Activated CD8-positive, alpha-beta memory T cell treated with anti-CD3 and anti-CD28 coated beads, Interleukin-2, amount 10 ng/mL, durations not matched to agents 7 days and 5 days (primary cell): ENCODE results near the gene SPATS2L. TPM values are rescaled to one million over a fixed set of nuclear protein-coding genes. Genes with fewer than 3 reads are reported as not detected.

Experiments
- ATAC-seq: fragments of 150-1000 bp; cut with Tn5 transposase; one replicate; pipeline ENCODE4 v1.10.0; 2021; ENCODE audit warnings: moderate library complexity
- CTCF ChIA-PET: fragments of 350-600 bp; sonication (Branson Sonifier 250); formaldehyde crosslinking; loops from one replicate; lab custom pipeline; 2021; ENCODE audit warnings: antibody characterized with exemption; lab: Charles Lee
- DNase-seq: peaks from one replicate; pipeline ENCODE4 v3.0.0-alpha.2; 2020
- H3K27ac Mint-ChIP-seq: one replicate; pipeline ENCODE4 v1.8.0; 2021; ENCODE audit warnings: mild to moderate bottlenecking, mixed read lengths
- H3K27me3 Mint-ChIP-seq: one replicate; pipeline ENCODE4 v1.8.0; 2021; ENCODE audit warnings: mixed read lengths
- H3K36me3 Mint-ChIP-seq: one replicate; pipeline ENCODE4 v1.8.0; 2021; ENCODE audit warnings: mild to moderate bottlenecking, mixed read lengths
- H3K4me1 Mint-ChIP-seq: one replicate; pipeline ENCODE4 v1.8.0; 2021; ENCODE audit warnings: mixed read lengths
- H3K4me3 Mint-ChIP-seq: one replicate; pipeline ENCODE4 v1.8.0; 2021; ENCODE audit warnings: mild to moderate bottlenecking, moderate library complexity, mixed read lengths
- H3K9me3 Mint-ChIP-seq: one replicate; pipeline ENCODE4 v1.8.0; 2022; ENCODE audit warnings: low read depth, mixed read lengths
- total RNA-seq, 2 experiments: library from RNA; stranded (reverse); gene quantifications; one replicate each; pipeline ENCODE4 v1.2.3, GENCODE V29; 2021

Gene SPATS2L
- total RNA-seq, 2 experiments from 2014 or later: 62.9 to 89.7 TPM

GRCh38 chr2:200275295-200276013 is 31.0 kb upstream of the SPATS2L start:
- Mint-ChIP-seq H3K36me3 (no peaks in the 10 kb centered on the region), H3K9me3 (no peaks in the 10 kb centered on the region), H3K4me1 (no peaks in the 10 kb centered on the region), H3K27me3 (peaks cover 21% of the 10 kb centered on the region), H3K4me3 (no peak overlapping the region), H3K27ac (no peak overlapping the region)
- ATAC-seq (no peak), DNase-seq (no peak)
- CTCF ChIA-PET: no interaction called here

- CTCF ChIA-PET: no interaction called here
- Mint-ChIP-seq H3K27me3 (peaks cover 21% of the 10 kb centered on the region), H3K9me3 (no peaks in the 10 kb centered on the region), H3K4me3 (no peak overlapping the region), H3K36me3 (no peaks in the 10 kb centered on the region), H3K27ac (no peak overlapping the region), H3K4me1 (no peaks in the 10 kb centered on the region)
- DNase-seq (no peak), ATAC-seq (no peak)
Observed at GRCh38 chr2:200276472-200276871, 30.0 kb upstream of the SPATS2L start.

- CTCF ChIA-PET: no interaction called here
Observed at GRCh38 chr2:200278694-200279316, 27.7 kb upstream of the SPATS2L start.

DNA sequence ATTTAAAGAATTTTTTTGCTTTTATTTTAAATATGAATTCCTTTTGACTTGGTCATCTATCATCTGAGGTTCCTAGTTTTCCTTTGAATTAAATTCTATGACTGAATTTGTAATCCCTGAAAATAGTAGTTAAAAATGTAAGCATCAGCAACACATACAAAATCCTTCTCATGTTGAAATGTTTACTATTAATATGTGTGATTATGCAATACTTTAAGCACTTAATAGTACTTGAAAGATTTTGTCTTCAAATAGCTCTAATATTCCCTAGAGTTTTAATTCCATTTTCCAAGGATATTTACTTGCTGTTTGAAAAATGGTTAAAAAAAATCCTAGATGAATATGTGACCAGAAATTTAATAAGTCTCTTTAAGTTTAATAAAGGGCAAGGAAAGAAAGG is 26.6 kb upstream of the SPATS2L start:
- DNase-seq (no peak), ATAC-seq (no peak)

More at GRCh38 chr2:200278694-200279316, 27.7 kb upstream of the SPATS2L start:
- Mint-ChIP-seq H3K27me3 (peaks cover 31% of the 10 kb centered on the region), H3K4me3 (no peak overlapping the region), H3K9me3 (no peaks in the 10 kb centered on the region), H3K27ac (no peak overlapping the region), H3K4me1 (no peaks in the 10 kb centered on the region), H3K36me3 (no peaks in the 10 kb centered on the region)
- ATAC-seq (no peak), DNase-seq (no peak)

DNA sequence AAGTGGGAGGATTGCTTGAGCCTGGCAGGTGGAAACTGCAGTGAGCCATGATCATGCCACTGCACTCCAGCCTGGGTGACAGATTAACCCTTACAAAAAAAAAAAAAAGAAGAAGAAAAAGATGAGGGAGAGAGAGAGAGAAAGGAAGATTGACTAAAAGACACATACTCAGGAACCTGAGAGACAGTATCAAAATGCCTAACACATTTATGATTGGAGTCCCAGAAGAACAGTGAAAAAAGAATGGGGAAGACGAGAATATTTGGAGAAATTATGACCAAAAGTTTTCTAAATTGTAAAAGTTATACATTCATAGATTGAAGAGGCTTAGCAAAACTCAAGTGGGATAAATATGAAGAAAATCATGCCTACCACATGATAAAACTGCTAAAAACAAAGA is 19.9 kb upstream of the SPATS2L start:
- H3K4me3 Mint-ChIP-seq: no peak overlapping the region
- no peaks in the 10 kb centered on the region for H3K9me3 Mint-ChIP-seq
- ATAC-seq (no peak), DNase-seq (no peak)
- peaks cover 52% of the 10 kb centered on the region for H3K27me3 Mint-ChIP-seq
- H3K36me3 Mint-ChIP-seq: no peaks in the 10 kb centered on the region
- CTCF ChIA-PET: interaction anchor here (0.8 to 1.4 kb wide), 2 partner anchors 195 to 273 kb away, joined by 3 to 4 read pairs; no protein-coding TSS in a partner anchor
- H3K4me1 Mint-ChIP-seq: no peaks in the 10 kb centered on the region
- H3K27ac Mint-ChIP-seq: no peak overlapping the region

More for the DNA sequence above, 26.6 kb upstream of the SPATS2L start:
- peaks cover 36% of the 10 kb centered on the region for H3K27me3 Mint-ChIP-seq
- CTCF ChIA-PET: no interaction called here
- H3K27ac Mint-ChIP-seq: no peak overlapping the region
- no peak overlapping the region for H3K4me3 Mint-ChIP-seq
- no peaks in the 10 kb centered on the region for H3K9me3 Mint-ChIP-seq
- no peaks in the 10 kb centered on the region for H3K36me3 Mint-ChIP-seq
- no peaks in the 10 kb centered on the region for H3K4me1 Mint-ChIP-seq

DNA sequence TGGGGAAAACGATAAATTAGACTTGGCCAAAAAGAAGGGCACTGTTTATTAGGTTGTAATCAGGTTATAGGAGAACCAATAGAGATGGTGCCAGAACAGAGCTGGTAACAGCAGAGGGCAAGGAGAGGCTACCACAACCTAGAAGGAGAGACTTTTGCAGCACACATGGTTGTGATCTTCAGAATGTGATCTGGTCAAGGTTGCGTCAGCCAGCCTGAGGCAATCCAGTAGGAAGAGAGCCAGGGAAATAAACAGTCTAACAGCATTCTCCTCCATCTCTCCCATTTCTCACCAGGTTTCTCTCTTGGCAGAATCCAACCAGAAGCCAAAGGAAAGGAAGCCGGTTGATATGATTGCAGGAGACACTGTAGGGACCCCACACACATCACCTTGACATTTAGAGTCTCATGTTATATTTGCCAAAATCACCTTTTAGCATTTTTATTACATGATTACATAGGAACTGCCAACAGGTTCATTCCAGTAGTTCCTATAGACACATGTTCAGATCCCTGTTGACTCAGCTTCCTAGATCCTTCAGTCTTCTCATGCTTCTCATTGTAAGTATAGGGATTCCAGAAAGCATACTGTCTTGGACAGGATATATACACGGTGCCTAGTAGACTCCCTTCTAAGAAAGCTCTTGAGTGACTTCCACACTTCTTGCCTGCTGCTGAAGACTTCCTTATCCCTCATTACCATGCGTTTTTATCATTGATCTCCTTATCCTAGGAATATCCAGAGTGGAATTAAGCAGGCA is 17.6 kb upstream of the SPATS2L start:
- Mint-ChIP-seq H3K4me3 (no peak overlapping the region), H3K27me3 (peaks cover 38% of the 10 kb centered on the region), H3K27ac (no peak overlapping the region), H3K36me3 (no peaks in the 10 kb centered on the region), H3K4me1 (no peaks in the 10 kb centered on the region), H3K9me3 (no peaks in the 10 kb centered on the region)
- CTCF ChIA-PET: no interaction called here
- DNase-seq: no peak
- no peak for ATAC-seq

GRCh38 chr2:200296118-200296517 is 10.4 kb upstream of the SPATS2L start:
- DNase-seq (no peak), ATAC-seq (no peak)
- no peak overlapping the region for H3K27ac Mint-ChIP-seq
- H3K9me3 Mint-ChIP-seq: no peaks in the 10 kb centered on the region
- peaks cover 16% of the 10 kb centered on the region for H3K27me3 Mint-ChIP-seq
- CTCF ChIA-PET: interaction anchor here (0.7 kb wide), 1 partner anchor 8 kb away, joined by 3 read pairs; no protein-coding TSS in a partner anchor
- H3K4me3 Mint-ChIP-seq: no peak overlapping the region
- H3K4me1 Mint-ChIP-seq: peaks cover 6% of the 10 kb centered on the region
- no peaks in the 10 kb centered on the region for H3K36me3 Mint-ChIP-seq

DNA sequence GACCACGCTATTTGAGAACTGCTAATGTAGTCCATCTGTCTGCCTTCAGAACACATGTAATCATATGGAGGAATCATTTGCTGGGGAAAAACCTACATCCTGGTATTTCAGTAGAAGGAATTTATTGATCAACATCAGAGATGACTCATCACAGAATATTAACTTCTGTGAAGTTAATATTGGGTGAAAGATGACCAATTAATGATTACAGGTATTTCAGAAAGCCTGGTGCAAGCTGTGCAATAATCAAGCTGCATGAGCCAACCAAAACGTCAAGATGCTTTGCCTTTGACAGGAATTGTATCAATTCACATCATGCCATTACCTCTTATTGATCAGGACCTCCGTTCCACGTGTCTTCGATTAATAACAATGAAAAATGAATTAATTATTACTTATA is 9.4 kb upstream of the SPATS2L start:
- ATAC-seq: no peak
- H3K9me3 Mint-ChIP-seq: no peaks in the 10 kb centered on the region
- H3K36me3 Mint-ChIP-seq: no peaks in the 10 kb centered on the region
- no peak overlapping the region for H3K4me3 Mint-ChIP-seq
- CTCF ChIA-PET: interaction anchor here (1.0 kb wide), 1 partner anchor 9 kb away, joined by 3 read pairs; no protein-coding TSS in a partner anchor
- H3K27me3 Mint-ChIP-seq: peaks cover 13% of the 10 kb centered on the region
- DNase-seq: no peak
- peaks cover 6% of the 10 kb centered on the region for H3K4me1 Mint-ChIP-seq
- no peak overlapping the region for H3K27ac Mint-ChIP-seq

- Mint-ChIP-seq H3K9me3 (no peaks in the 10 kb centered on the region), H3K4me3 (no peak overlapping the region), H3K27me3 (peaks cover 13% of the 10 kb centered on the region), H3K36me3 (no peaks in the 10 kb centered on the region), H3K27ac (no peak overlapping the region), H3K4me1 (peaks cover 9% of the 10 kb centered on the region)
- no peak for DNase-seq
- no peak for ATAC-seq
- CTCF ChIA-PET: interaction anchor here (1.0 kb wide), 1 partner anchor 8 kb away, joined by 3 read pairs; no protein-coding TSS in a partner anchor
Observed at GRCh38 chr2:200297989-200298388, 8.5 kb upstream of the SPATS2L start.

DNA sequence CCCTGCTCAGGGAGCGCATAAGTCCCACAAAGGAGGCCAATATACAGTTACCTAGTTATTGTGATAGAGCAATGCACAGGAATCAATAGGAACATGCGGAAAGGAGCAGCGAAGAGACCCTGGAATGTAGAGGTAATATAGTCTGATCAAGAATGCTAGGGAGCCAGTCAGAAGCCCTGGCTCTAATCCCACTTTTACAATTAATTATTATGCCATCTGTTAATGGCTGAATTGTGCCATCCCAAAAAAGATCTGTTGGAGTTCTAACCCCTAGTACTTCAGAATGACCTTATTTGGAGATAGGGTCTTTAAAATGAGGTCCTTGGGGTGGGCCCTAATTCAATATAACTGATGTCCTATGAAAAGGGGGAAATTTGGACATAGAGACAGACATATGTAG is 7.7 kb upstream of the SPATS2L start:
- Mint-ChIP-seq H3K9me3 (no peaks in the 10 kb centered on the region), H3K27me3 (peaks cover 19% of the 10 kb centered on the region), H3K27ac (no peak overlapping the region), H3K4me3 (no peak overlapping the region), H3K36me3 (no peaks in the 10 kb centered on the region), H3K4me1 (peaks cover 10% of the 10 kb centered on the region)
- no peak for DNase-seq
- ATAC-seq: no peak
- CTCF ChIA-PET: no interaction called here

DNA sequence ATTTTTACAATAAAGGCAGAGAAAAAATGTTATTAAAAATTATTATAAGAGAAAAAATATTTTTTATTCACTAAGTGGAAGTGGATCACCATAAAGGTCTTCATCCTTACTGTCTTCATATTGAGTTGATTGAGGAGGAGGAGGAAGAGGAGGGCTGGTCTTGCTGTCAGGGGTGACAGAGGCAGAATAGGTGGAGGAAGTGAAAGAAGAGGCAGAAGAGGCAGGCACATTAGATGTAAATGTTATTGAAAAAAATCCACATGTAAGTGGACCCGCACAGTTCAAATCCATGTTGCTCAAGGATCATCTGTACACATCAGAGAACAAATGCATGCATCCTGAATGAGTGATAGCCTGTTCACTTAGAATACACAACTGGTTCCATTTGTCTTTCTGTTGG is 6.4 kb upstream of the SPATS2L start:
- no peak overlapping the region for H3K27ac Mint-ChIP-seq
- peaks cover 10% of the 10 kb centered on the region for H3K4me1 Mint-ChIP-seq
- H3K27me3 Mint-ChIP-seq: peaks cover 19% of the 10 kb centered on the region
- DNase-seq (no peak), ATAC-seq (no peak)
- no peaks in the 10 kb centered on the region for H3K9me3 Mint-ChIP-seq
- H3K36me3 Mint-ChIP-seq: no peaks in the 10 kb centered on the region
- CTCF ChIA-PET: no interaction called here
- H3K4me3 Mint-ChIP-seq: no peak overlapping the region

DNA sequence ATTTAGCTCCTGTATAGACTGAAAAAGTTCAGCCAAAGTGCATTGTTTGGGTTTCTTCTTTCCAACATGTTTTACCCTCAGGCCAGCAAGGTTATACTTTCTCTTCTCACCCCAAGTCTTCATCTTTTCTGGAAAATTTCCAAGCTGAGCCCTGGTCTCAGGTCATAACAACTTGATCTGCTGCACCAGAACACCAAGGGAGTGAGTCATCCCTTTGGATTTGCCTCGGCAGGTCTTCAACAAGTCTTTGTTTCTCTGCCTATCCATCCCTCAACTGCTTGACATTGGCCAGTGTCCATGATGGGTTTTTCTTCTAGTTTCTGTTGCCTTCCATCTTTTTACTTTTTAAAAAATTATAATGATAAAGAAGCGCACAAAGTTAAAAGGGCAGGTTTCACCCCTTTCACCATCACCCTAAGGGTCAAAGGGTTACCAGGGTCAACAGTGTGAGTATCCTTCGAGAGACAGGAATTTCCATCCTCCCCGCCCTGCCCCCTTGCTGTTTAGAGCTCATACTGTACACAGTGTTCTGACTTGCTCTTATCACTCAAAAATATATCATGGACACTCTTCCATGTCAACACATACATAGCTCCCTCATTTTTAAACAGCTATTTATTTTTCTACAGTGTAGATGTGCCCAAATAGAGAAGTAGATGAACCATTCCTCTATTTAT is 5.7 kb upstream of the SPATS2L start:
- Mint-ChIP-seq H3K36me3 (no peaks in the 10 kb centered on the region), H3K4me3 (no peak overlapping the region), H3K27ac (no peak overlapping the region), H3K4me1 (peaks cover 13% of the 10 kb centered on the region), H3K9me3 (no peaks in the 10 kb centered on the region), H3K27me3 (peaks cover 19% of the 10 kb centered on the region)
- CTCF ChIA-PET: no interaction called here
- ATAC-seq (no peak), DNase-seq (no peak)
